GM23338 (cell line): ENCODE measurements around the gene PTPRE. TPM values are rescaled to one million over a fixed set of nuclear protein-coding genes. Genes with fewer than 3 reads are reported as not detected.

Experiments used
- ATAC-seq: fragments of 200-7000 bp; cut with Tn5 transposase; 3 replicates; pipeline ENCODE4 v1.9.1; 2020
- DNase-seq: peaks from one replicate; pipeline ENCODE4 v3.0.0-alpha.2; 2015; ENCODE audit warnings: low spot score
- H2AFZ ChIP-seq: fragments of 200-600 bp; sonication (generic); 2 replicates; pipeline ENCODE4 v1.8.0; 2016; ENCODE audit warnings: antibody characterized with exemption, mild to moderate bottlenecking, moderate library complexity
- H3F3A ChIP-seq: fragments of 200-600 bp; sonication (generic); replicated peaks from 2 replicates; pipeline ENCODE4 v1.8.0; 2017; ENCODE audit warnings: antibody characterized with exemption, mixed run types, low read depth
- H3K27ac ChIP-seq: fragments of 200-600 bp; sonication (generic); 2 replicates; pipeline ENCODE4 v1.6.1; 2016; ENCODE audit warnings: low read depth
- H3K27me3 ChIP-seq: fragments of 200-600 bp; sonication (generic); 2 replicates; pipeline ENCODE4 v1.8.0; 2016; ENCODE audit warnings: mild to moderate bottlenecking, mixed run types, moderate library complexity; ENCODE audit not compliant: insufficient read depth
- H3K36me3 ChIP-seq: fragments of 200-600 bp; sonication (generic); 2 replicates; pipeline ENCODE4 v1.8.0; 2016; ENCODE audit warnings: mild to moderate bottlenecking; ENCODE audit not compliant: insufficient read depth
- H3K4me1 ChIP-seq: fragments of 200-600 bp; sonication (generic); 2 replicates; pipeline ENCODE4 v1.8.0; 2016; ENCODE audit warnings: mild to moderate bottlenecking, moderate library complexity; ENCODE audit not compliant: insufficient read depth
- H3K4me2 ChIP-seq: fragments of 200-600 bp; sonication (generic); 2 replicates; pipeline ENCODE4 v1.7.1; 2017; ENCODE audit warnings: mixed run types
- H3K4me3 ChIP-seq: fragments of 200-600 bp; sonication (generic); 2 replicates; pipeline ENCODE4 v1.6.1; 2016; ENCODE audit warnings: mixed run types
- H3K79me2 ChIP-seq: fragments of 200-600 bp; sonication (generic); replicated peaks from 2 replicates; pipeline ENCODE4 v1.8.0; 2017; ENCODE audit warnings: mild to moderate bottlenecking; ENCODE audit not compliant: insufficient read depth
- H3K9me2 ChIP-seq: fragments of 200-600 bp; sonication (generic); 2 replicates; pipeline ENCODE4 v1.8.0; 2017; ENCODE audit not compliant: insufficient read depth
- H4K20me1 ChIP-seq: fragments of 200-600 bp; sonication (generic); replicated peaks from 2 replicates; pipeline ENCODE4 v1.8.0; 2017; ENCODE audit warnings: mild to moderate bottlenecking; ENCODE audit not compliant: insufficient read depth
- H3K27ac Mint-ChIP-seq: 2 replicates; pipeline ENCODE4 v1.8.0; 2020; ENCODE audit warnings: inconsistent platforms, mild to moderate bottlenecking, moderate library complexity, mixed read lengths
- H3K27me3 Mint-ChIP-seq: 3 replicates; pipeline ENCODE4 v1.8.0; 2022; ENCODE audit warnings: low read depth, mild to moderate bottlenecking, moderate library complexity, mixed read lengths, inconsistent platforms; ENCODE audit not compliant: insufficient read depth, poor library complexity
- H3K36me3 Mint-ChIP-seq: 3 replicates; pipeline ENCODE4 v1.8.0; 2021; ENCODE audit warnings: low read depth, mild to moderate bottlenecking, inconsistent platforms, moderate library complexity, mixed read lengths
- H3K4me1 Mint-ChIP-seq: 3 replicates; pipeline ENCODE4 v1.8.0; 2020; ENCODE audit warnings: mild to moderate bottlenecking, inconsistent platforms, mixed read lengths
- H3K4me3 Mint-ChIP-seq: 3 replicates; pipeline ENCODE4 v1.8.0; 2021; ENCODE audit warnings: moderate library complexity, mild to moderate bottlenecking, inconsistent platforms, mixed read lengths
- H3K9me3 Mint-ChIP-seq: 3 replicates; pipeline ENCODE4 v1.8.0; 2020; ENCODE audit warnings: moderate library complexity, mild to moderate bottlenecking, inconsistent platforms, mixed read lengths
- EZH2 ChIP-seq: fragments of 200-600 bp; sonication (generic); IDR thresholded peaks from one replicate; pipeline ENCODE4 v1.8.0; 2017; ENCODE audit warnings: antibody characterized with exemption, mild to moderate bottlenecking, low read depth; ENCODE audit not compliant: unreplicated experiment
- STAT1 ChIP-seq: IDR thresholded peaks from one replicate; pipeline ENCODE4 v1.6.1; 2016; ENCODE audit warnings: antibody characterized with exemption; ENCODE audit not compliant: unreplicated experiment
- ZNF114 ChIP-seq: fragments of 250-450 bp; sonication (Bioruptor Pico); IDR thresholded peaks from 2 replicates; pipeline ENCODE4 v1.5.0; 2020; ENCODE audit warnings: mild to moderate bottlenecking, moderate library complexity
- polyA plus RNA-seq: library from polyadenylated mRNA; unstranded; fragments of >200 nt; fragmentation: Nextera tagmentation; extraction: Ambion mirVana; gene quantifications from 2 replicates; pipeline ENCODE4 v1.2.1, GENCODE V29; 2016
- total RNA-seq: library from RNA; depleted of rRNA; stranded (reverse); fragments of >200 nt; shearing (Covaris generic); gene quantifications from 2 replicates; pipeline ENCODE4 v1.2.3, GENCODE V29; 2014
- TF ChIP-seq, protein P1 (sequence below): IDR thresholded peaks from one replicate; pipeline ENCODE4 v1.6.1; 2018; ENCODE audit warnings: antibody characterized with exemption; ENCODE audit not compliant: unreplicated experiment
- TF ChIP-seq, protein P2 (sequence below): fragments of 250-450 bp; sonication (Bioruptor Pico); IDR thresholded peaks from 2 replicates; pipeline ENCODE4 v1.5.0; 2020; ENCODE audit warnings: mild to moderate bottlenecking, moderate library complexity

Gene PTPRE
- total and polyA plus RNA-seq, 2 experiments from 2014 or later = 0.34 to 0.42 TPM

DNA sequence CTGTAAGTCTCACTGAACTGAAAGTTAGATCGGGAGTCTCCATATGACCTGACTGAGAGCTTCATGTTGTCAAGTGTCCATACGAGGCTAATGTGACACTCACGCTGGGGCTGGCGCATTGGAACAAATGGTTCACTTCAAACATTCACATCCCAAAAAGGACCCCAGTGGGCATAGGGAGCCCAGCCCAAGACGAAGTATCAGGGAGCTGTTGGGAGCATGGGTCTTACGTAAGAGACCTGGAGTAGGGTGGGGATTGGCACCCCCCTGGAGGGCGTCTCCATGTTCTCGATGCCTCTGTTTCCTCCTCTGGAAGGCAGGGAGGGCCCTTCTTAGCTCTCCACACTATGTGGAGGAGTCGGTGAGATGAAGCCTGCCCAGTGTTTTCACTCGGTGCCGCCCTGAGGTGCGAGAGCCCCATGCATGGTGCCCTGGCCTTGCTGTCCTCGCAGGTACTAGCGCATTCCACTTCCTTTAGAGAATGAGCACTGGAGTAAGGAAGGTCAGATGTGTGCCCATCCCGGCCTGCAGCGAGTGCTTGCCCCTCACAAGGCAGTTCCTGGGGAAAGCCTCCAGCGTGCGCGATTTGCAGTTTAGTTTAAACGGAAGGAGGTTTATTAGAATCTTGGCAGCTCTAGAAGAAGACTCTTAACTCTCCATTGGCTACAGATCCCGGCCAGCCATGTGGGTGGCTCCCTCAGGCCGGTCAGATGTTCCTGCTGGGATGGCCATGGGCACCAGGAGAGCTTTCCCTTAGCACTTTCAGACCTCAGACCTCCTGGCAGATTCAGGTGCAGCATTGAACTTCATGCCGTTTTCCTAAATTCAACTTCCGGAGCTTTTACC, 64.4 kb downstream of the PTPRE start:
- no peaks in the 10 kb centered on the region for H3K9me3 Mint-ChIP-seq
- H3K36me3 Mint-ChIP-seq = no peaks in the 10 kb centered on the region
- H3K9me2 ChIP-seq = no peaks in the 10 kb centered on the region
- peaks cover 11% of the 10 kb centered on the region for H3K4me1 ChIP-seq
- H3K27ac ChIP-seq = no peak overlapping the region
- H3K4me2 ChIP-seq = no peak overlapping the region
- ATAC-seq = no peak
- no peaks in the 10 kb centered on the region for H3K36me3 ChIP-seq
- H3K27me3 Mint-ChIP-seq = no peaks in the 10 kb centered on the region
- no peaks in the 10 kb centered on the region for H4K20me1 ChIP-seq
- H3F3A ChIP-seq = no peaks in the 10 kb centered on the region
- no peak overlapping the region for H3K4me3 ChIP-seq
- peaks cover 29% of the 10 kb centered on the region for H3K4me1 Mint-ChIP-seq
- no peak for DNase-seq
- H3K79me2 ChIP-seq = no peaks in the 10 kb centered on the region
- H3K27ac Mint-ChIP-seq = no peak overlapping the region
- TF ChIP-seq, protein P1, sequence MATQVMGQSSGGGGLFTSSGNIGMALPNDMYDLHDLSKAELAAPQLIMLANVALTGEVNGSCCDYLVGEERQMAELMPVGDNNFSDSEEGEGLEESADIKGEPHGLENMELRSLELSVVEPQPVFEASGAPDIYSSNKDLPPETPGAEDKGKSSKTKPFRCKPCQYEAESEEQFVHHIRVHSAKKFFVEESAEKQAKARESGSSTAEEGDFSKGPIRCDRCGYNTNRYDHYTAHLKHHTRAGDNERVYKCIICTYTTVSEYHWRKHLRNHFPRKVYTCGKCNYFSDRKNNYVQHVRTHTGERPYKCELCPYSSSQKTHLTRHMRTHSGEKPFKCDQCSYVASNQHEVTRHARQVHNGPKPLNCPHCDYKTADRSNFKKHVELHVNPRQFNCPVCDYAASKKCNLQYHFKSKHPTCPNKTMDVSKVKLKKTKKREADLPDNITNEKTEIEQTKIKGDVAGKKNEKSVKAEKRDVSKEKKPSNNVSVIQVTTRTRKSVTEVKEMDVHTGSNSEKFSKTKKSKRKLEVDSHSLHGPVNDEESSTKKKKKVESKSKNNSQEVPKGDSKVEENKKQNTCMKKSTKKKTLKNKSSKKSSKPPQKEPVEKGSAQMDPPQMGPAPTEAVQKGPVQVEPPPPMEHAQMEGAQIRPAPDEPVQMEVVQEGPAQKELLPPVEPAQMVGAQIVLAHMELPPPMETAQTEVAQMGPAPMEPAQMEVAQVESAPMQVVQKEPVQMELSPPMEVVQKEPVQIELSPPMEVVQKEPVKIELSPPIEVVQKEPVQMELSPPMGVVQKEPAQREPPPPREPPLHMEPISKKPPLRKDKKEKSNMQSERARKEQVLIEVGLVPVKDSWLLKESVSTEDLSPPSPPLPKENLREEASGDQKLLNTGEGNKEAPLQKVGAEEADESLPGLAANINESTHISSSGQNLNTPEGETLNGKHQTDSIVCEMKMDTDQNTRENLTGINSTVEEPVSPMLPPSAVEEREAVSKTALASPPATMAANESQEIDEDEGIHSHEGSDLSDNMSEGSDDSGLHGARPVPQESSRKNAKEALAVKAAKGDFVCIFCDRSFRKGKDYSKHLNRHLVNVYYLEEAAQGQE = no peak
- TF ChIP-seq STAT1 (no peak), ZNF114 (CRISPR knock-in tag) (no peak), EZH2 (no peak)
- TF ChIP-seq, protein P2, sequence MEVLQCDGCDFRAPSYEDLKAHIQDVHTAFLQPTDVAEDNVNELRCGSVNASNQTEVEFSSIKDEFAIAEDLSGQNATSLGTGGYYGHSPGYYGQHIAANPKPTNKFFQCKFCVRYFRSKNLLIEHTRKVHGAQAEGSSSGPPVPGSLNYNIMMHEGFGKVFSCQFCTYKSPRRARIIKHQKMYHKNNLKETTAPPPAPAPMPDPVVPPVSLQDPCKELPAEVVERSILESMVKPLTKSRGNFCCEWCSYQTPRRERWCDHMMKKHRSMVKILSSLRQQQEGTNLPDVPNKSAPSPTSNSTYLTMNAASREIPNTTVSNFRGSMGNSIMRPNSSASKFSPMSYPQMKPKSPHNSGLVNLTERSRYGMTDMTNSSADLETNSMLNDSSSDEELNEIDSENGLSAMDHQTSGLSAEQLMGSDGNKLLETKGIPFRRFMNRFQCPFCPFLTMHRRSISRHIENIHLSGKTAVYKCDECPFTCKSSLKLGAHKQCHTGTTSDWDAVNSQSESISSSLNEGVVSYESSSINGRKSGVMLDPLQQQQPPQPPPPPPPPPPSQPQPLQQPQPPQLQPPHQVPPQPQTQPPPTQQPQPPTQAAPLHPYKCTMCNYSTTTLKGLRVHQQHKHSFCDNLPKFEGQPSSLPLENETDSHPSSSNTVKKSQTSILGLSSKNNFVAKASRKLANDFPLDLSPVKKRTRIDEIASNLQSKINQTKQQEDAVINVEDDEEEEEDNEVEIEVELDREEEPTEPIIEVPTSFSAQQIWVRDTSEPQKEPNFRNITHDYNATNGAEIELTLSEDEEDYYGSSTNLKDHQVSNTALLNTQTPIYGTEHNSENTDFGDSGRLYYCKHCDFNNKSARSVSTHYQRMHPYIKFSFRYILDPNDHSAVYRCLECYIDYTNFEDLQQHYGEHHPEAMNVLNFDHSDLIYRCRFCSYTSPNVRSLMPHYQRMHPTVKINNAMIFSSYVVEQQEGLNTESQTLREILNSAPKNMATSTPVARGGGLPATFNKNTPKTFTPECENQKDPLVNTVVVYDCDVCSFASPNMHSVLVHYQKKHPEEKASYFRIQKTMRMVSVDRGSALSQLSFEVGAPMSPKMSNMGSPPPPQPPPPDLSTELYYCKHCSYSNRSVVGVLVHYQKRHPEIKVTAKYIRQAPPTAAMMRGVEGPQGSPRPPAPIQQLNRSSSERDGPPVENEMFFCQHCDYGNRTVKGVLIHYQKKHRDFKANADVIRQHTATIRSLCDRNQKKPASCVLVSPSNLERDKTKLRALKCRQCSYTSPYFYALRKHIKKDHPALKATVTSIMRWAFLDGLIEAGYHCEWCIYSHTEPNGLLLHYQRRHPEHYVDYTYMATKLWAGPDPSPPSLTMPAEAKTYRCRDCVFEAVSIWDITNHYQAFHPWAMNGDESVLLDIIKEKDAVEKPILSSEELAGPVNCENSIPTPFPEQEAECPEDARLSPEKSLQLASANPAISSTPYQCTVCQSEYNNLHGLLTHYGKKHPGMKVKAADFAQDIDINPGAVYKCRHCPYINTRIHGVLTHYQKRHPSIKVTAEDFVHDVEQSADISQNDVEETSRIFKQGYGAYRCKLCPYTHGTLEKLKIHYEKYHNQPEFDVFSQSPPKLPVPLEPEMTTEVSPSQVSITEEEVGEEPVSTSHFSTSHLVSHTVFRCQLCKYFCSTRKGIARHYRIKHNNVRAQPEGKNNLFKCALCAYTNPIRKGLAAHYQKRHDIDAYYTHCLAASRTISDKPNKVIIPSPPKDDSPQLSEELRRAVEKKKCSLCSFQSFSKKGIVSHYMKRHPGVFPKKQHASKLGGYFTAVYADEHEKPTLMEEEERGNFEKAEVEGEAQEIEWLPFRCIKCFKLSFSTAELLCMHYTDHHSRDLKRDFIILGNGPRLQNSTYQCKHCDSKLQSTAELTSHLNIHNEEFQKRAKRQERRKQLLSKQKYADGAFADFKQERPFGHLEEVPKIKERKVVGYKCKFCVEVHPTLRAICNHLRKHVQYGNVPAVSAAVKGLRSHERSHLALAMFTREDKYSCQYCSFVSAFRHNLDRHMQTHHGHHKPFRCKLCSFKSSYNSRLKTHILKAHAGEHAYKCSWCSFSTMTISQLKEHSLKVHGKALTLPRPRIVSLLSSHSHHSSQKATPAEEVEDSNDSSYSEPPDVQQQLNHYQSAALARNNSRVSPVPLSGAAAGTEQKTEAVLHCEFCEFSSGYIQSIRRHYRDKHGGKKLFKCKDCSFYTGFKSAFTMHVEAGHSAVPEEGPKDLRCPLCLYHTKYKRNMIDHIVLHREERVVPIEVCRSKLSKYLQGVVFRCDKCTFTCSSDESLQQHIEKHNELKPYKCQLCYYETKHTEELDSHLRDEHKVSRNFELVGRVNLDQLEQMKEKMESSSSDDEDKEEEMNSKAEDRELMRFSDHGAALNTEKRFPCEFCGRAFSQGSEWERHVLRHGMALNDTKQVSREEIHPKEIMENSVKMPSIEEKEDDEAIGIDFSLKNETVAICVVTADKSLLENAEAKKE (CRISPR knock-in tag) = no peak
- no peak overlapping the region for H3K4me3 Mint-ChIP-seq
- no peaks in the 10 kb centered on the region for H3K27me3 ChIP-seq
- no peak overlapping the region for H2AFZ ChIP-seq
